GM21526 (cell line): ENCODE data around the gene PRKG1.

Experiments used
- ATAC-seq: cut with Tn5 transposase; IDR thresholded peaks from one replicate; pipeline ENCODE4 v1.9.1; 2021; ENCODE audit warnings: moderate library complexity; ENCODE audit not compliant: unreplicated experiment, low FRiP score

The PRKG1 gene

GRCh38 chr10:51075873-51076229, 1.6 kb downstream of the PRKG1 start:
- no peak for ATAC-seq

- ATAC-seq = no peak
These were observed 2.1 kb downstream of the PRKG1 start for GRCh38 chr10:51076299-51076841.

DNA sequence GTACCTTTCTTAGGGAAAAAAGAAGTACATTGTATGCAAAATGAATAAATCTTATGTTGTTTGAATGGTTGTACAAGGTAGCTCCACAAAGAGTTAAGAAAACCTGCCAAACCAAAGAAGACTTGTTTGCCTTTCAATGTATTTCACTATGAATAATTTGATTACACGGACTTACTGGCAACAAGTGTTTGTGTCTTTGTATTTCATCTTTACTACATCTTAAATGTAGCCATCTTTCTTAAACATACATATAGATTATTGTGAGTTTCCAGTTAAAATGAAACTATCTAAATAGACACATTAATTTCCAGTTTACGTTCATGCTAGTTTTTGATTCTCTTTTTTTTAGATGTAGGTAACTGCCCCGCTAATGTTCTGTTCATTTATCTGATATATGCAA, 2.8 kb downstream of the PRKG1 start:
- ATAC-seq = no peak

- ATAC-seq = no peak
These were observed 3.2 kb downstream of the PRKG1 start for GRCh38 chr10:51077507-51077906.

GRCh38 chr10:51079331-51079730, 5.0 kb downstream of the PRKG1 start:
- ATAC-seq = no peak

GRCh38 chr10:51079766-51080165, 5.5 kb downstream of the PRKG1 start:
- ATAC-seq = no peak

- ATAC-seq = no peak
These were observed 6.2 kb downstream of the PRKG1 start for GRCh38 chr10:51080311-51081006.

- no peak for ATAC-seq
These were observed 8.6 kb downstream of the PRKG1 start for GRCh38 chr10:51082857-51083256.

GRCh38 chr10:51083356-51083853, 9.1 kb downstream of the PRKG1 start:
- ATAC-seq = no peak

GRCh38 chr10:51085204-51085603, 10.9 kb downstream of the PRKG1 start:
- no peak for ATAC-seq

- ATAC-seq = no peak
These were observed 12.4 kb downstream of the PRKG1 start for GRCh38 chr10:51086710-51087109.

DNA sequence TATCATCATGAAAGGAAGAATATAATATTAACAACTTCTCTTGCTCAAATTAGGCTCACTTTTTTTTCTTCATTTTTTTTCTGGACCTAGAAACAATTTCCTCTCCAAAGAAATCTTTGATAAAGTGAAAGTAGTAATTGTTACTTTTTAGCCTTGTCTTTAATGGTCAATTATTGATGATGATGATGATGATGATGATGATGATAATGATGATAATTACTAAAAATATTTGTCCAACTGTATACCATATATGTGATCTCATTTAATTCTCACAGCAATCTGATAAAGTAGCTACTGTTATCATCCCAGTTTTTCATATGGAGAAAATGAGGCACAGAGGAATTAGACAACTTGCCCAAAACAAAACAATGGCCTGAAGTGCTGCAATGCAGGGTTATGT, 12.8 kb downstream of the PRKG1 start:
- no peak for ATAC-seq

GRCh38 chr10:51090190-51090589, 15.9 kb downstream of the PRKG1 start:
- ATAC-seq = no peak

- no peak for ATAC-seq
These were observed 18.1 kb downstream of the PRKG1 start for GRCh38 chr10:51092402-51092801.

DNA sequence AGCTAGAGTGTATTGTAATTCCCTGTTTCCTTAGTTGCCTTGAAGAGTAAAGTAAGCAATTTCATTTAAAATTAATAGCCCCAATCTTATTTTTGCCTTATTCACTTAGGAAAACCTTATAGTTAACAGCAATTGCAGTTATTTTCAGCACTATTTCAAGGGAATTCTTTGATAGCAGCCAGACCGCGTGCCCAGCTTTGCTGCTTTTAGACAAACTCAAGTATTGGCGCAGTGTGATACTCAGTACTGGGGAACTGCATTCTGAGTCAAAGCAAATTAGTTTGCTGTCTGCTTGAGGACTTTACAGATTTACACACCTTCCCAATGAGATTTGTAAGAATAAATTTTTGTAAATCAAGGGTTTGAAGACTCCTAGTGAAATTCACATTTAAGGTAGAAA, 21.2 kb downstream of the PRKG1 start:
- ATAC-seq = no peak

GRCh38 chr10:51097546-51097945, 23.3 kb downstream of the PRKG1 start:
- ATAC-seq = no peak

- no peak for ATAC-seq
These were observed 25.9 kb downstream of the PRKG1 start for GRCh38 chr10:51100221-51100620.

GRCh38 chr10:51103554-51104217, 29.4 kb downstream of the PRKG1 start:
- ATAC-seq = no peak

DNA sequence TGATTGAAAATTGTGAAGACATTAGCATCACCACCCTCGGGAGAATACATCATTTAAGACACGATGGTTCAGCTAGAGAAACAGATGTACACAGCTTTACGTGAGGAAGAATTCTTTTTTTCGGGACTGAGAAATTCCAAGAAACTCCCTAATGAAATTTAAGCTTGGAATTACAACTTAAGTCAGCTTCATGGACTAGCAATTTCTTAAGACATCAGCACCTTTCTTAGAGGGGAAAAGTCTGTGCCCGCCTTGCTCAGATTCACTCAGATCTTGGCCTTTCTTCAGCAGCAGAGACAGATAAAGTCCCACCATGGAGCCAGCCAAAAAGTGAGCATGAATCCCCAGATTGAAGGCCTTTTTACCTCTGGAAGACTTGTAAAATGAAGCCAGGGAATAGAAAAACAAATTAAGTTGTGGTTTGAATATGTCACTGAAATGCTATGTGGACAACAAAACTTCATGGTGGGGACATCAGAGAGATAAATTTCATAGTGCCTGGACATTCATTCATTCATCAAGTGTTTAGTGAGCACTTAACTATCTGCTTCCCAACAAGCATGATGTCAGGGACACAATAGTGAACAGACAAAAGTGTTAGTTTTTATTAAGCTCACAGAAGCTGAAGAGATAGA, 32.1 kb downstream of the PRKG1 start:
- no peak for ATAC-seq

GRCh38 chr10:51108406-51108805, 34.1 kb downstream of the PRKG1 start:
- no peak for ATAC-seq

GRCh38 chr10:51109801-51110533, 35.7 kb downstream of the PRKG1 start:
- no peak for ATAC-seq
